ENCODE results near the gene CASP9. TPM values are rescaled to one million over a fixed set of nuclear protein-coding genes. Genes with fewer than 3 reads are reported as not detected.
"Not testable (repeated sequence)": the region's sequence is repeated elsewhere in the genome, so short reads cannot be mapped to it uniquely, and the experiment has no call there.

The CASP9 gene
- total RNA-seq, 1 donor from 2014 or later, result 22.7 TPM

DNA sequence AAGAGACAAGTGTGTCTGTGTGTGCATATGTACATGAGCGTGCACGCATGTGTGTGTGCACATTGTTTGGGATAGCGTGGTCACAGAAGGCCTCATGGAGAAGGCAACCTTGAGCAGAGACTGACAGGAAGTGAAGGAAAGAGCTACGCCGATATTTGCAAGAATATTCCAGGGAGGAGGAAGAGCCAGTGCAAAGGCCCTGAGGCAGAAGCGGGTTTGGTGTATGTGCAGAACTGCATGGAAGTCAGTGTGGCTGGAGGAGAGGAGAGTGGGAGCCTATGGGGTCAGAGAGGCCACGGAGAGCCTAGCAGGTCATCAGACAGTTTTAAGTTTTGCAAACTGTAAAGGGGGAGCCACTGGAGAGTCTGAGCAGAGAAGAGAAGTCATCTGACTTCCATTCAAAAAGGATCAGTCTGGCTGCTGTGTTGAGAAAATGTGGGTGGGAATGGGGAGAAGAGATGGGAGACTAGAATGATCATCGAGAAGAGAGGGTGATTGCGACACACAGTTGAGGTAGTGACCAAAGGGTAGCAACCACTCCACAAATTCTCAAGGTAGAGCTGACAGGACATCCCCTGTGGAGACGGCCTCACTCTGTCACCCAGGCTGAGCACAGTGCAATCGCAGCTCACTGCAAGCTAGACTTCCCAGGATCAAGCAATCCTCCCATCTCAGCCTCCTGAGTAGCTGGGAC lies 44.2 kb downstream of the CASP9 start:
- no peak overlapping the region for H3K4me3 ChIP-seq (ENCODE audit: low read depth, low read length)
- TF ChIP-seq, protein P1, sequence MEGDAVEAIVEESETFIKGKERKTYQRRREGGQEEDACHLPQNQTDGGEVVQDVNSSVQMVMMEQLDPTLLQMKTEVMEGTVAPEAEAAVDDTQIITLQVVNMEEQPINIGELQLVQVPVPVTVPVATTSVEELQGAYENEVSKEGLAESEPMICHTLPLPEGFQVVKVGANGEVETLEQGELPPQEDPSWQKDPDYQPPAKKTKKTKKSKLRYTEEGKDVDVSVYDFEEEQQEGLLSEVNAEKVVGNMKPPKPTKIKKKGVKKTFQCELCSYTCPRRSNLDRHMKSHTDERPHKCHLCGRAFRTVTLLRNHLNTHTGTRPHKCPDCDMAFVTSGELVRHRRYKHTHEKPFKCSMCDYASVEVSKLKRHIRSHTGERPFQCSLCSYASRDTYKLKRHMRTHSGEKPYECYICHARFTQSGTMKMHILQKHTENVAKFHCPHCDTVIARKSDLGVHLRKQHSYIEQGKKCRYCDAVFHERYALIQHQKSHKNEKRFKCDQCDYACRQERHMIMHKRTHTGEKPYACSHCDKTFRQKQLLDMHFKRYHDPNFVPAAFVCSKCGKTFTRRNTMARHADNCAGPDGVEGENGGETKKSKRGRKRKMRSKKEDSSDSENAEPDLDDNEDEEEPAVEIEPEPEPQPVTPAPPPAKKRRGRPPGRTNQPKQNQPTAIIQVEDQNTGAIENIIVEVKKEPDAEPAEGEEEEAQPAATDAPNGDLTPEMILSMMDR (IDR thresholded peaks at IDR 0.05; ENCODE audit: insufficient read depth, low read length, poor library complexity, severe bottlenecking), result no peak
- no peak for DNase-seq (ENCODE audit: low read depth)
- H3K27me3 ChIP-seq (ENCODE audit: control insufficient read depth, insufficient read depth, low read length), result no peaks in the 10 kb centered on the region
- H3K36me3 ChIP-seq (ENCODE audit: control insufficient read depth, insufficient read depth, low read length), result no peaks in the 10 kb centered on the region

DNA sequence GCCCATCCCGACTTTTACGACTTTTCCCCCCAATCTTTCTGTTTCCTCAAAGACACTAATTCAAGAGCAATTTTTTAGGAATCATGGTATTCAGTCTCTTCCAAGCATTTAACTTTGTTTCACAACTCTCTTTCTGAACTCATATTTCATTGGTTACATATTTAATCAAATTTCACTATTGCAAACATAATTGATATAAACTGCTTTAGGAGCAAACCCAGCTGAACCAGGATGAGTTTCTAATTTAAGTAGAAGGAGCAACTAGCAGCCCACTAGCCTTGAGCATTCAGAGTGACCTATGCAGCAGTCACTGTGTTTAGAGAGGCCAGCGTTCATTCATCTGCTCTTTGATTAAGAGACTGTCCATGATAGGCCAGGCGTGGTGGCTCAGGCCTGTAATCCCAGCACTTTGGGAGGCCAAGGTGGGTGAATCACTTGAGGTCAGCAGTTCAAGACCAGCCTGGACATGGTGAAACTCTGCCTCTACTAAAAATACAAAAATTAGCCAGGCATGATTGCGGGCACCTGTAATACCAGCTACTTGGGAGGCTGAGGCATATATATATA lies 46.3 kb downstream of the CASP9 start:
- no peak for DNase-seq (ENCODE audit: low read depth)

DNA sequence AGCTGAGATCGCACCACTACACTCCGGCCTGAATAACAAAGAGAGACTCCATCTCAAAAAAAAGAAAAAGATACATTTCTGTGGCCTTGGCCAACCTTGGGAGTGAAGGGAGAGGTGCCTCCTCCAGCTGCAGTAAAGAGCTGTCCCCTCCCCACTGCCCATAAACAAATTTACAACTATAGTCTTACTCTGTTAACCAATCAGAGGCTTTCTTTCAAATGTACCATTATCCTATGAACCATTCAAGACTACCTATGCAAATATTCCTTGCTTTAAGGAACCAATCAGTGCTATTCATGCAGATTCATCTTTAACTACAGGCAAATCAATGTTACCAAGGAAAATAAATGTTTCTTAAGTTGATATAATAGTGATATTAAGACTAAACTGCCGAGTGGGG lies 47.1 kb downstream of the CASP9 start:
- Histone ChIP-seq H3K27me3 (ENCODE audit: control insufficient read depth, insufficient read depth, low read length) (no peaks in the 10 kb centered on the region), H3K36me3 (ENCODE audit: control insufficient read depth, insufficient read depth, low read length) (no peaks in the 10 kb centered on the region), H3K4me3 (ENCODE audit: low read depth, low read length) (no peak overlapping the region)
- TF ChIP-seq, protein P1 (IDR thresholded peaks at IDR 0.05; ENCODE audit: insufficient read depth, low read length, poor library complexity, severe bottlenecking), result no peak
- no peak for DNase-seq (ENCODE audit: low read depth)

More for the DNA sequence above, 46.3 kb downstream of the CASP9 start:
- TF ChIP-seq, protein P1 (IDR thresholded peaks at IDR 0.05; ENCODE audit: insufficient read depth, low read length, poor library complexity, severe bottlenecking), result no peak
- Histone ChIP-seq H3K4me3 (ENCODE audit: low read depth, low read length) (no peak overlapping the region), H3K36me3 (ENCODE audit: control insufficient read depth, insufficient read depth, low read length) (no peaks in the 10 kb centered on the region), H3K27me3 (ENCODE audit: control insufficient read depth, insufficient read depth, low read length) (no peaks in the 10 kb centered on the region)

DNA sequence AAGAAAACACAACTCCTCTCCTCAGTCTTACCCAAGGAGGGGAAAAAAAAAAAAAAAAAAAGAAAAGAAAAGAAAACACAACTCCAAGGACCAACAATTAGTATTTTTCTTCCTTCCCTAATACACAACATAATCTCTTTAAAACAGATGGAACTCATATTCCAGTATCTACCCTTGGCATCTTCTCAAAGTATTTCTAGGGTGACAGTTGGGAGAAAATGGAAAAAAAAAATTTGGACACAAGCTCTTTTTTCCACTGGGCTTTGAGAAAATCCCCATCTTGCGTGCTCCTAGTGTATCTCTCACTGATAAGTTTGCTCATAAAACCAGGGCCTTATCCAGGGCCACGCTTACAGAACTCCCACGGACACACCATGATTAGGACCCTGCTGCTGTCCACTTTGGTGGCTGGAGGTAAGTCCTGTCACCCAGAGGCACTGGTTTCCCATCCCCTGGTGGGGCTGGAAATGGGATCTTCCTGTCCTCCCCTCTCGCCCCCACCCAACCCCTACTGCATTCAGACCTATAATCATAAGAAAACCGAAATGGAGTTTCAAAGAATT lies 48.2 kb downstream of the CASP9 start, which contains the start of gene CELA2B:
TSS of gene CELA2B (plus strand) at position 353 of the 563 bp plus-strand sequence. CDS start at position 375, 22 bp downstream.
- no peak for DNase-seq (ENCODE audit: low read depth)
- Histone ChIP-seq H3K36me3 (ENCODE audit: control insufficient read depth, insufficient read depth, low read length) (no peaks in the 10 kb centered on the region), H3K4me3 (ENCODE audit: low read depth, low read length) (no peak within 1 kb of the TSS), H3K27me3 (ENCODE audit: control insufficient read depth, insufficient read depth, low read length) (no peaks in the 10 kb centered on the region)
- TF ChIP-seq, protein P1 (IDR thresholded peaks at IDR 0.05; ENCODE audit: insufficient read depth, low read length, poor library complexity, severe bottlenecking), result no peak

DNA sequence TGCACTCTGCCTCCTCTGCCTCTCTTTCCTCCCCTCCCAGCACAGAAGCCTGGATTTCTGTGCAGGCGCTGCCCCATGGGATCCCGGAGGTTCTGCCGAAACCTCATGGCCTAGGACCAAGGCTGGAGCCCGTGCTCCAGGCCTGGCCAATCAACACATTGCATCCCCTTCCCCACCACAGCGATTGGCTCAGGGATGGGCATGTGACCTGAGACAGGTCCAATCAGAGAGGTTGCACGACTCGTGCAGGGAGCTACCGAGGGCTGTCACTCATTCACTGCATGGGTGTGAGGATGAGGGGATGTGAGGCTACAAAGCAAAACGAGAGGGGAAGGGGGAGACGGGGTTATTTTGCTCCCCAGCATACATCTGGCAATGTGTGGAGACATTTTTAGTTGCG lies 51.4 kb downstream of the CASP9 start:
- H3K36me3 ChIP-seq (ENCODE audit: control insufficient read depth, insufficient read depth, low read length), result no peaks in the 10 kb centered on the region
- no peaks in the 10 kb centered on the region for H3K27me3 ChIP-seq (ENCODE audit: control insufficient read depth, insufficient read depth, low read length)
- no peak for DNase-seq (ENCODE audit: low read depth)
- H3K4me3 ChIP-seq (ENCODE audit: low read depth, low read length), result no peak overlapping the region
- TF ChIP-seq, protein P1 (IDR thresholded peaks at IDR 0.05; ENCODE audit: insufficient read depth, low read length, poor library complexity, severe bottlenecking), result no peak

DNA sequence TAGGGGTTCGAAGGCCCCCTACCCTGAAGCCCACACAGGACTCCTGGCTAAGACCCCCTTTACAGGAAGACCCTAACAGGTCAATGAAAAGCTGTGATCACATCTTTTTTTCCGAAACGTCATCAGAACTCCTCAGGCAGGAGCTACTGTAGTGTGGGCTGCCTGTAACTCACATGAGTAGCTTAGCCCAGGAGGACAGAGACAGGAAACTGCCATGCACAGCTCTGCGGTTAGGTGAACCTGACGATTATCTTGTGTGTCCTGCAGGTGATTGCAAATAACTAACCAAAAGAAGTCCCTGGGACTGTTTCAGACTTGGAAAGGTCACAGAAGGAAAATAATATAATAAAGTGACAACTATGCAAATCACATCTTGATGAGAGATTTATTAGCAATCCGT lies 52.3 kb downstream of the CASP9 start:
- not testable (repeated sequence) for H3K36me3 ChIP-seq (ENCODE audit: control insufficient read depth, insufficient read depth, low read length); H3K4me3 ChIP-seq (ENCODE audit: low read depth, low read length); DNase-seq (ENCODE audit: low read depth); H3K27me3 ChIP-seq (ENCODE audit: control insufficient read depth, insufficient read depth, low read length)

DNA sequence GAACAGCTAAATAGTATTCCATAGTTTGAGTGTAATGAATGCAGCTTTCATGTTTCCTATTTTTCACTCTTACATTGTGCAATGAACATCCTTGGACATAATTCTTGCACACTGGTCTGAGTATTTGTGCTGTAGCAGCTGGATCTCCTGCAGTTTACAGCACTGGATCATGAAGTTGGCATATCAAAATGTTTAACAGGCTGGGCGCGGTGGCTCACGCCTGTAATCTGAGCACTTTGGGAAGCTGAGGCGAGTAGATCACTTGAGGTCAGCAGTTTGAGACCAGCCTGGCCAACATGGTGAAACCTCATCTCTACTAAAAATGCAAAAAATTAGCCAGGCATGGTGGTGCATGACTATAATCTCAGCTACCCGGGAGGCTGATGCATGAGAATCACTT lies 52.9 kb downstream of the CASP9 start:
- DNase-seq (ENCODE audit: low read depth); H3K4me3 ChIP-seq (ENCODE audit: low read depth, low read length); H3K36me3 ChIP-seq (ENCODE audit: control insufficient read depth, insufficient read depth, low read length); H3K27me3 ChIP-seq (ENCODE audit: control insufficient read depth, insufficient read depth, low read length): not testable (repeated sequence)

DNA sequence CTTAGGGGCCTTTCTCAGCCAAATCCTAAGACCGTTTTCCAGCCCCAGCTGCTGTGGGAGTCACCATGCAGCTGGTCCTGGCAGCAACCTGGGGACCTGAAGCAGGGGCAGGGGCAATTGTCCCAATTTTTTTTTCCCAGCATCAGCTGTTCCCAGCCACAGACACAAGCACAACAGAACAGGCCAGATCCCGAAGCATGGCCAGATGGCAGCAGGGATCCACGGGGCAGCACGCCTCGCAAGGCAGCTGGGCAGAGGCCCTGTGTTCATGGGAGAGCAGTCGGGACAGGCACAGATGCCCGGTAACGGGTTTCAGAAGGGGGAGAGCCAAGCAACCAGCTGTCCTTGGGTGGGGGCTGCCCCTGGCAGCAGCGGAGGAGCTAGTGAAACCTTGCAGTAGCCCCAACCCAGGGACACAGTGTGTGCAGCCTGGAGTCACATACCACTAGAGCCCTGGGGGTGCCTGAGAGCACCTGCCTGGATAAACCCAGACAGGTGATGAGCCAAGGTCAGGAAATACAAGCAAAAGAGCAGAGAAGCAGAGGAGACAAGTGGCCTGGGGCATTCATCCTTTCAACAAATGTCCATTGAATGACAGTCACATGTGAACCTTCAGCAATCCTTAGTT lies 54.1 kb downstream of the CASP9 start:
- not testable (repeated sequence) for DNase-seq (ENCODE audit: low read depth); H3K4me3 ChIP-seq (ENCODE audit: low read depth, low read length); H3K36me3 ChIP-seq (ENCODE audit: control insufficient read depth, insufficient read depth, low read length)

More for the DNA sequence above, 54.1 kb downstream of the CASP9 start:
- not testable (repeated sequence) for H3K27me3 ChIP-seq (ENCODE audit: control insufficient read depth, insufficient read depth, low read length)

Data from kidney epithelial cell (primary cell).